HG02678 (cell line): ENCODE data around the gene UBE2M.
"Not testable (repeated sequence)": the region's sequence is repeated elsewhere in the genome, so short reads cannot be mapped to it uniquely, and the experiment has no call there.

Source experiments
- ATAC-seq: cut with Tn5 transposase; IDR thresholded peaks from one replicate; pipeline ENCODE4 v1.9.1; 2021; ENCODE audit warnings: mild to moderate bottlenecking, moderate library complexity; ENCODE audit not compliant: unreplicated experiment

The UBE2M gene

DNA sequence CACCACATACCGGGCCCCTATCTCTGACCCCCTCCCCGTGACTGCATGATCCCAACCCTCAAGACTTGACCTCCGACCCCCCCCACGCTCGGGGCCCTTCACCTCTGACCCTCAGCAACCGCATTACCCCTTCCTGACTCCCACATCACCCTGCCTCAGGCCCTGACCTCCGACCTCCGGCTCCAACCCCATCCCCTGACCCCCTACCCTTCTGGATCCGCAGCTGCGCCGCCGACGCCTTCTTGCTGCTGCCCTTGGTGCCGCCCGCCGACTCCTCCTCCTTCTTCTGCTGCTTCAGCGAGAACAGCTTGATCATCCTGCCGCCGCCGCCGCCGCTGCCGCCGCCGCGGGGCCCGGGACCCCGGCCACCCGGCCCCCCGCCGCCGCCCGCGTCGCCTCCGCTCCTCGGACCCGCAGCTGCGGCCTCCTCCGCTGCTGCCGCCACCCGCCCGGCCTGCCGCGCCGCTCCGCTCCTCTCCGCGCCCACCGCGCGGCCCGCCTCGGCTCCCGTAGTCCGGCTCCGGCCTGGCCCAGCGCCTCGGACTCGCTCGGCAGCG lies at the start of gene UBE2M:
UBE2M (minus strand) TSS at position 546 of the 557 bp plus-strand sequence; CDS start at position 316, 230 bp downstream.
- ATAC-seq: peak; percentile 0

GRCh38 chr19:58607213-58607612 lies 48.8 kb upstream of the UBE2M start:
- not testable (repeated sequence) for ATAC-seq

GRCh38 chr19:58606251-58606896 lies 48.0 kb upstream of the UBE2M start:
- ATAC-seq: not testable (repeated sequence)

DNA sequence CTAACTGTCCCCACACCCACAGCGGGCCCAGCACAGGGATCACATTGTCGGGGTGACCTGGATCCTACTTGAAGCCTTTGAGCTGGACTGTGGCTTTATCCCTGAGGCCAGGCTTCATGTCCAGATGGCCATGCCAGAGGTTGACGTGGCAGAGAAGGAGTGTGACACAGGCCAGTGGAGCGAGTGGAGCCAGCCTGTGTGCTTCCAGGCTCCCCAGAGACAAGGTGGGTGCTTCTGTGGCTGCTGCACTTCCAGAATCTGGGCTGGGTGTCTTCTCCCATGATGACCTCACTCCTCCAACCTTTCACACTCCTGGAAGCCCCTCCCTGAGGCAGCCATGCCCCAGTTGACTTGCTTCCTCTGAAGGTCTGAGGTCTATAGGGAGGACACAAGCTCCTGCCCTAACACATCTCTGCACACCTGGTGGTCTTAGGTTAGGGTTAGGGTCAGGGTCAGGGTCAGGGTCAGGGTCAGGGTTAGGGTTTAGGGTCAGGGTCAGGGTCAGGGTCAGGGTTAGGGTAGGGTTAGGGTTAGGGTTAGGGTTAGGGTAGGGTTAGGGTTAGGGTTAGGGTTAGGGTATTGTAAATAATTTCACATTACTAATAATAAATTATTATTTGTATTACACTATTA lies 27.8 kb upstream of the UBE2M start:
- no peak for ATAC-seq

DNA sequence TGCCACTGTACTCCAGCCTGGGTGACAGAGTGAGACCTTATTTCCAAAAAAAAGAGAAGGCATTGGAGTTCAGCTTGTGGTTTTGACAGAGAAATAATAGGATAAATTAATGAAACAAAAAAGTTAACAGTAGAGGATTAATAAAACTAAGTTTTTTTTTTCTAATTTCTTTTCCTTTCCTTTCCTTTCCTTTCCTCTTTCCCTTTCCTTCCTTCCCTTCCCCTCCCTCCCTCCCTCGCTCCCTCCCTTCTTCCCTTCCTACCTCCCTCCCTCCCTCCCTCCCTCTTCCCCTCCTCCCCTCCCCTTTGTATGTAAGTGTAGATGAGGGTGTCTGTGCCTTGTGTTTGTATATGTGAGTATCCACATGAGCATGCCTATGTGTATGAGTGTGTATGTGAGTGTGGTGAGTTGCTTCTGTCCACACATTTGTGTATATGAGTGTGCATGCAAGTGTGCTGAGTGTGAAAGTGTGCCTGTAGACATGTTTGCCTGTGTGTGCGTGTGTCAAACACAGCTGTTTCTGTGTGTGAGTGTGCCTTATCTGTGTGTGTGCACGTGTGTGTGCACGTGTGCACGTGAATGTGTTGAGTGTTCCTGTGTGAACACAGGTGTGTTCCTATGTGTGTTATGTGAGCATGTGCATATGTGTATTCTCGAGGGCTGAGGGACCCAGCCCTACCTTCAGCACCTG lies 27.2 kb upstream of the UBE2M start:
- ATAC-seq: no peak

DNA sequence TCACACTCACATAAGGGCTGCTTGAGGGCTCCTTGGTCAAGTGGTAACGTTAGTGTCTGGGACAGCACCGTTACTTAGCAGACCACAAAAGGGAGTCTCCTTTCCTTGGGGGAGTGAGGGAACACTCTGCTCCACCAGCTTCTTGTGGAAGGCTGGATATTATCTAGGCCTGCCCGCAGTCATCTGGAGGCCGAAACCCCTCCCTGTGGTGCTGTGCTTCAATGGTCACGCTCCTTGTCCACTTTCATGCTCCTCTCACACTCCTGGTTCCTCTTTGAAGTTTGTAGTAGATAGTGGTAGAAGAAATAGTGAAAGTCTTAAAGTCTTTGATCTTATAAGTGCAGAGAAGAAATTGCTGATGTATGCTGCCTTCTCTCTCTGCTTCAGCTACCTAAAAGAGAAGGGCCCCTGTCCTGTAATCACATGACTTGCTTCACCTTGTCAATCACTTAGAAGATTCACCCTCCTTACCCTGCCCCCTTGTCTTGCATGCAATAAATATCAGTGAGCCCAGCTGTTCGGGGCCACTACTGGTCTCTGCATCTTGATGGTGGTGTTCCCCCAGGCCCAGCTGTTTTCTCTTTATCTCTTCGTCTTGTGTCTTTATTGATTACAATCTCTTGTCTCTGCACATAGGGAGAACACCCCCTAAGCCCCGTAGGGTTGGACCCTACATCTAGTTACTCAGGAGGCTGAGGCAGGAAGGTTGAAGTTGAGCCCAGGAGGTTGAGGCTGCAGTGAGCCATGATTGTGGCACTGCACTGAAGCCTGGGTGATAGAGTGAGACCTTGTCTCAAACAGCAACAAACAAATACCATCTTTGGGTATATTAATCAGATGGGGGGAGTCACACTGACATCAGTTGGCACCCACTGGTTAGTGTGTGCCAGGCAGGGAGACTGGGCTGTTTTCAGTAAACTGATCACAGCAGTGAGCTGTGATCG lies 26.4 kb upstream of the UBE2M start:
- no peak for ATAC-seq

DNA sequence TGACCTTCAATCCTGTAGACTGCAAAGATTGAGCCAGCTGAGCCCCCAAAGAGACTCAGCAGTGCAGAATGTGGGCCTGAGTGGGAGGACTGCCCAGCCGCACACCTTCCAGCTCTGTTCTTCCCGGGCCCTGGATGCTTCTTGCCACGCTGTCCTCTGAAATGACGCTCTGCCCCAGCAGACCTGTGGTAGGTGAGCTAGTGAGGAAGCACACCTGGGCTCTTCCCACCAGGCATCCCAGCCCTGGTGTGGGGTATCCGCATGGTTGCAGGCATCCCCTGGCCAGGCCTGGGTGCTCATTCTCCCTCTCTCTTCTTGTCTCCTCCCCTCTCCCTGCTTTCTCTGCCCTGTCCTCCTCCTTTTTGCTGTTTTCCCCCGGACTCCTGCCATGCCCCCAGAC lies 24.6 kb upstream of the UBE2M start:
- no peak for ATAC-seq

DNA sequence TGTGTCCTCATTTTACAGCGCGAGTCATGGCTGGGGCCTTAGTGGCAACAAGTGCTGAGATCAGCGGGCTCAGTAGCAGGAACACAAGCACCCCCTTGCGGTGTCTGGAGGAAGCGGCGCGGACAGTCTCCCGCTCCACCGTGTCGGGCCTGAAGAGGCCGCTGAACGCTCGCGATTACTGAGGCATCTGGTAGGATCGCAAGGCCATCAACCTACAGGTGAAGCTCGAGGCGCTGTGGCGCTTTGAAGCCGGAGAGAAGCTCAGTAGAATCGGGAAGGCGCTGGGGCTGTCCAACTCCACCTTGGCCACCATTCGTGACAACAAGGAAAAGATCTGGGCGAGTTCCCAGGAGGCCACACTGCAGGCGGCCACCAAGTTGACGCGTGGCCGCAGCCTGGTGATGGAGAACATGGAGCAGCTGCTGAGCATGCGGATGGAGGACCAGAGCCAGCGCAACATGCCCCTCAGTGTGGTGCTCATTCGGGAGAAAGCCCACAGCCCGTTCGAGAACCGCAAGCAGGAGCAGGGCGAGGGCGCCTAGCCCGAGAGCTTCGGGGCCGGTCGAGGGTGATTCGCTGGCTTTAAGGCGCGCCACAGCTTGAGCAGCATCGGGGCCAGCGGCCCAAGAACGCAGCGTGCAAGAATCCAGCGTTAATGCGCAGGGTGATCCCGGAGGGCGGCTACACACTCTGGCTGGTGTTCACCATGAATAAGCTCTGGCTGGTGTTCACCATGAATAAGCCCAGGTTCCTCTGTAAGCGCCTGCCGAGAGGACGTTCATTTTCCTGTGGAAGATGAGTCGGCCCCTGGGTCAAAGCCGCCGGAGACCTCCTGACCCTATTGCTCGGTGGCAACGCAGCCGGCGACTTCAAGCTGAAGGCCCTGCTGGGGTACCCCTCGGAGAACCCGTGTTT lies 23.1 kb upstream of the UBE2M start:
- no peak for ATAC-seq

DNA sequence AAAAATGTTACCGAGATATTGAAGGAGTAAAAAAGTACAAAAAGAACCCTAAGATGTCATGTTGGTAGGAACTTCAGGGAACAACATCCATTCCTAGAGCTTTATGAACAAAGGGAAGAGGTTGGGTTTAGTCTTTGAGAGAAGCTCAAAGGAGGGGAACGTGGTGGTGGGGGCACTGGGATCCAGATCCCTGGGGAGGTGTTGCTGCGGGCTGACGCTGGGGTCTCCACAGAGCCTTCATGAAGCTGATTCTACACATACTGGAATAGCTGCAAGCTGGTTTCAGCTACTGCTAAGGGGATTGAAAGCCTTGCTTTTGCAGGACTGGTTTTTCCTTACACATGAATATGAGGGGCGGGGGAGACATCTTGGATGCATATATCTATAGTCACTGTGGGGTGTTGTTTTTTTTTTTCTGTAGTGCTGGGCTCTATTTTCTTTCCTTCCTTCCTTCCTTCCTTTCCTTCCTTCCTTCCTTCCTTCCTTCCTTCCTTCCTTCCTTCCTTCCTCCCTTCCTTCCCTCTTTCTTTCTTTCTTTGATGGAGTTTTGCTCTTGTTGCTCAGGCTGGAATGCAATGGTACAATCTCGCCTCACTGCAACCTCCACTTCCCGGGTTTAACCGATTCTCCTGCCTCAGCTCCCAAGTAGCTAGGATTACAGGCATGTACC lies 21.2 kb upstream of the UBE2M start:
- no peak for ATAC-seq

- no peak for ATAC-seq
Measured at GRCh38 chr19:58578012-58578925, 19.9 kb upstream of the UBE2M start.

- ATAC-seq: not testable (repeated sequence)
Measured at GRCh38 chr19:58577581-58577980, 19.2 kb upstream of the UBE2M start.

DNA sequence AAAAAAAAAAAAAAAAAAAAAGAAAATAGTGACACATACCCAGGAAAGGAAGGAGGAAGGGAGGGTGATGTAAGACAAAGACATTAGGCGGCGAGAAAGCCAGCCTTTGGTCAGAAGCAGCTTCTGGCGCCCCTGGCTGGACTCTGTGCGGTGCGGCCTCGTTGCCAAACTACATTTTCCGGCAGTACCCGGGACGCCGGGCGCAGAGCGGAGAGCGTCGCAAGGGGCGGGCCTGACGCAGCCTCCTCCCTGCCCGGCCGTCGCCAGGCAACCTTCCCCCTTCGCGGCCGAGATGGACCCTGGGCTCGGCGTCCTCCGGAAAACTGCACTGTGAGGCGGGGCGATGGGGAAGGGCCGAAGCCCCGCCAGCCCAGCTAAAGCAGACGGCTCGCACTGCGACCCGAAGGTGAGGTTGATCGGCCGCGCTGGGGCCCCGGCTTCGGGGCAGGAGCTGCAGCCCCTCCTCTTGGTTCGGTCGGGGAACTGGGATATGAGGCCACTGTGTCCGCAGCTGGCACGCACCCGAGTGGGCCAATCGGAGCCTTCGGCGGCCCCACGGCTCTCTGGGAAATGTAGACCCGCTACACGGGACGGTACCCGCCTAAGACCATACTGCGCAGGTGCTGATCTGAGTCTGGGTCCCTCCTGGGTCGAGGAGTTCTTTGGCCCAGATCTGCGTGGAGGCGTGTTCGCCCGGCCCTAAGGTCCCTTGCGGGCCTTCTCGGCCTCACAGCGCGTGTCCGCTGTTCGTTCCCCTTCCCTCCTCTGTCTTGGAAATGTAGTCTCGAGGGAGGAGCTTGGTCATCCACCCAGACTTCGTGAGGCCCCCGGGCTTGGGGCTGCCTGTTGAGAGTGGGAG lies 17.0 kb upstream of the UBE2M start:
- ATAC-seq: peak; percentile 40

DNA sequence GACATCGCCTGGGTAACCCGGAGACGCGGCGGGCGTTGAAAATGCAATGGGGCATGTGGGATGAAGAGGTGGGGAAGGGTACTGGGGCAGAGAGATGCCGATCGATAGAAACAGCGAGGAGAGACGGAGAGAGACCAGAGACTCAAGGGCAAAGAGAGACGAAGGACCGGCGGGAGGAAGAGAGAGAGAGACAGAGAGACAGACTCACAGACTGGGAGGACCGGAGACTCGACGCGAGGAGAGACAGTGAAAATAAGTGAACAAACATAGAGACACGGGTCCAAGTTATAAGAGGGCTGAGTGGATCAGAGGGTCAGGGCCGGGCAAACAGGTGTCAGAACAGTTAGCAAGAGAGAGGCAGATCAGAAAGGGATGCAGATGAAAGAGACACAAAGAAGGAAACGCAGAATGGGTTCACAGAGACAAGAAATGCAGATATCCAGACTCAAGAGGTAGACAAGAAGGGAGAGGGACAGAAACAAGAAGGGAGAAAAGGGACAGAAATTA lies 15.3 kb upstream of the UBE2M start:
- no peak for ATAC-seq

GRCh38 chr19:58572818-58573657 lies 14.6 kb upstream of the UBE2M start, which contains the start of gene MZF1:
MZF1 (minus strand) TSS chr19:58573335; CDS start chr19:58571389, 1,946 bp downstream.
- peak; percentile 54 for ATAC-seq

- ATAC-seq: no peak
Measured at GRCh38 chr19:58572026-58572817, 13.8 kb upstream of the UBE2M start.
